Left lung (tissue), 10 donors: ENCODE results near the gene NEK9. TPM values are rescaled to one million over a fixed set of nuclear protein-coding genes. Genes with fewer than 3 reads are reported as not detected.
A peak's percentile ranks its signal among the peaks of the same experiment; 100 is the strongest.

Experiments
- ATAC-seq: fragments of 200-7000 bp; cut with Tn5 transposase; one replicate; pipeline ENCODE4 v1.9.1; 2020; ENCODE audit warnings: moderate library complexity
- DNase-seq, 4 donors: peaks; one replicate each; pipeline ENCODE4 v3.0.0-alpha.2; 2013 to 2020
- H3K27ac ChIP-seq, 2 donors: fragments of 200-600 bp; sonication (generic) in 1 of 2; one replicate each; pipeline versions ENCODE4 v1.5.0 to v1.8.0; 2020 to 2021
- H3K27me3 ChIP-seq, 2 donors: fragments of 200-600 bp; sonication (generic) in 1 of 2; one replicate each; pipeline versions ENCODE4 v1.5.0 to v1.8.0; 2020 to 2021
- H3K36me3 ChIP-seq, 2 donors: fragments of 200-600 bp; sonication (generic) in 1 of 2; one replicate each; pipeline versions ENCODE4 v1.5.0 to v1.8.0; 2020 to 2021
- H3K4me1 ChIP-seq, 2 donors: fragments of 200-600 bp; one replicate each; pipeline ENCODE4 v1.8.0; 2021
- H3K4me3 ChIP-seq, 2 donors: fragments of 200-600 bp; sonication (generic) in 1 of 2; one replicate each; pipeline versions ENCODE4 v1.5.0 to v1.8.0; 2020 to 2021; ENCODE audit warnings: mild to moderate bottlenecking in 1 of 2
- H3K9me3 ChIP-seq, 2 donors: fragments of 200-600 bp; sonication (generic) in 1 of 2; one replicate each; pipeline versions ENCODE4 v1.5.0 to v1.8.0; 2020 to 2021
- intact Hi-C, 2 donors: fragments of 100-400 bp; cut with DNase I; formaldehyde crosslinking; loops; one replicate each; pipeline versions ENCODE4 v1.11.2 to v1.14.2; 2022
- polyA plus RNA-seq, 6 donors: library from polyadenylated mRNA; unstranded; fragments of 120-200 nt; gene quantifications; one replicate each; pipeline ENCODE4 v1.2.1, GENCODE V29; 2013; ENCODE audit not compliant: insufficient read length in 6 of 6
- total RNA-seq, 2 donors: library from RNA; stranded (reverse); fragmentation: NEBNext Ultra II Directional; extraction: Animal tissue kit (Norgen Biotek cat#: 25700); gene quantifications; one replicate each; pipeline ENCODE4 v1.2.1, GENCODE V29; 2021
- TF ChIP-seq, protein P1 (sequence below), 2 donors: fragments of 200-600 bp; sonication (generic) in 1 of 2; IDR thresholded peaks; one replicate each; pipeline versions ENCODE4 v1.5.0 to v1.8.0; 2021; ENCODE audit warnings: antibody characterized with exemption in 2 of 2
- donor health status: DM: no; HTN: yes; CAD: no.
- donor health status: DM: no; HTN: no; CAD: no.

The NEK9 gene
- total and polyA plus RNA-seq, 8 donors = 75.8 to 147 (median 131) TPM

DNA sequence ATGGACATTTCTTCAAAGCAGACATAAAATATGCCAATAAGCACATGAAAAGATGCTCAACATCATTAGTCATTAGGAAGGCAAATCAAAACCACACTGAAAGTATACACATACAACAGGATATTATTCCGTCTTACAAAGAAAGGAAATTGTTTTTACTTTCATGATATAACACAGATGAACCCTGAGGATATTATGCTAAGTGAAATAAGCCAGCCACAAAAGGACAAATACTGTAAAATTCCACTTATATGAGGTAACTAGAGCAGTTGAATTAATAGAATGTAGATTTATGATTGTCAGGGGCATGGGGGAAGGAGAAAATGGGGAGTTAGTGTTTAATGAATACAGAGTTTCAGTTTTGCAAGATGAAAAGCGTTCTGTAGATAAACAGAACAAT is 67.2 kb downstream of the NEK9 start:
- ATAC-seq = no peak
- intact Hi-C loops = no loop called here
- peaks cover 0 to 19% of the 10 kb centered on the region in 2 donors for H3K4me1 ChIP-seq
- no peak for DNase-seq
- H3K4me3 ChIP-seq = no peak overlapping the region
- no peak overlapping the region for H3K27ac ChIP-seq
- no peaks in the 10 kb centered on the region for H3K9me3 ChIP-seq
- no peaks in the 10 kb centered on the region for H3K27me3 ChIP-seq
- no peaks in the 10 kb centered on the region for H3K36me3 ChIP-seq
- TF ChIP-seq, protein P1, sequence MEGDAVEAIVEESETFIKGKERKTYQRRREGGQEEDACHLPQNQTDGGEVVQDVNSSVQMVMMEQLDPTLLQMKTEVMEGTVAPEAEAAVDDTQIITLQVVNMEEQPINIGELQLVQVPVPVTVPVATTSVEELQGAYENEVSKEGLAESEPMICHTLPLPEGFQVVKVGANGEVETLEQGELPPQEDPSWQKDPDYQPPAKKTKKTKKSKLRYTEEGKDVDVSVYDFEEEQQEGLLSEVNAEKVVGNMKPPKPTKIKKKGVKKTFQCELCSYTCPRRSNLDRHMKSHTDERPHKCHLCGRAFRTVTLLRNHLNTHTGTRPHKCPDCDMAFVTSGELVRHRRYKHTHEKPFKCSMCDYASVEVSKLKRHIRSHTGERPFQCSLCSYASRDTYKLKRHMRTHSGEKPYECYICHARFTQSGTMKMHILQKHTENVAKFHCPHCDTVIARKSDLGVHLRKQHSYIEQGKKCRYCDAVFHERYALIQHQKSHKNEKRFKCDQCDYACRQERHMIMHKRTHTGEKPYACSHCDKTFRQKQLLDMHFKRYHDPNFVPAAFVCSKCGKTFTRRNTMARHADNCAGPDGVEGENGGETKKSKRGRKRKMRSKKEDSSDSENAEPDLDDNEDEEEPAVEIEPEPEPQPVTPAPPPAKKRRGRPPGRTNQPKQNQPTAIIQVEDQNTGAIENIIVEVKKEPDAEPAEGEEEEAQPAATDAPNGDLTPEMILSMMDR (IDR thresholded peaks at IDR 0.05) = no peak

DNA sequence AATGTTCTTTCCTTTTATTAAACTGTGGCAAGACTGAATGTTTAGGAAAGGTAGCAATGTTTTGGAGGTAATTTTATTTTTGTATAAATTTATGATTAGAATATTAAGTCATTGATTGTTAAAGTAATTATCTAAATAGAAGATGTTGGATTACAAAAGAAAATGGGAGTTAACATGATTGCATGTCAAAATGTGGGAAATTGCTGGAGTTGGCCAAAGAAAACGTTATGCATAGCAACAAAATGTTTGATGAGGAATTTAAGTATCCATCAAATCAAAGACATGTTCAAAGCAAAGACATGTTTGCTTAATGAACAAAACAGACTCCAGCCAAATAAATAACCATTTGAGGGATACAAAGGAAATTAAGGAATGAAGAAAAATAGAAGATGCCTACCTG is 72.4 kb downstream of the NEK9 start:
- no peak for ATAC-seq
- H3K4me3 ChIP-seq = no peak overlapping the region
- peaks cover 0 to 27% of the 10 kb centered on the region in 2 donors for H3K4me1 ChIP-seq
- intact Hi-C loops = no loop called here
- no peaks in the 10 kb centered on the region for H3K36me3 ChIP-seq
- DNase-seq = no peak
- TF ChIP-seq, protein P1 (IDR thresholded peaks at IDR 0.05) = no peak
- H3K27me3 ChIP-seq = peaks cover 0 to 10% of the 10 kb centered on the region in 2 donors
- H3K9me3 ChIP-seq = no peaks in the 10 kb centered on the region
- H3K27ac ChIP-seq = no peak overlapping the region

DNA sequence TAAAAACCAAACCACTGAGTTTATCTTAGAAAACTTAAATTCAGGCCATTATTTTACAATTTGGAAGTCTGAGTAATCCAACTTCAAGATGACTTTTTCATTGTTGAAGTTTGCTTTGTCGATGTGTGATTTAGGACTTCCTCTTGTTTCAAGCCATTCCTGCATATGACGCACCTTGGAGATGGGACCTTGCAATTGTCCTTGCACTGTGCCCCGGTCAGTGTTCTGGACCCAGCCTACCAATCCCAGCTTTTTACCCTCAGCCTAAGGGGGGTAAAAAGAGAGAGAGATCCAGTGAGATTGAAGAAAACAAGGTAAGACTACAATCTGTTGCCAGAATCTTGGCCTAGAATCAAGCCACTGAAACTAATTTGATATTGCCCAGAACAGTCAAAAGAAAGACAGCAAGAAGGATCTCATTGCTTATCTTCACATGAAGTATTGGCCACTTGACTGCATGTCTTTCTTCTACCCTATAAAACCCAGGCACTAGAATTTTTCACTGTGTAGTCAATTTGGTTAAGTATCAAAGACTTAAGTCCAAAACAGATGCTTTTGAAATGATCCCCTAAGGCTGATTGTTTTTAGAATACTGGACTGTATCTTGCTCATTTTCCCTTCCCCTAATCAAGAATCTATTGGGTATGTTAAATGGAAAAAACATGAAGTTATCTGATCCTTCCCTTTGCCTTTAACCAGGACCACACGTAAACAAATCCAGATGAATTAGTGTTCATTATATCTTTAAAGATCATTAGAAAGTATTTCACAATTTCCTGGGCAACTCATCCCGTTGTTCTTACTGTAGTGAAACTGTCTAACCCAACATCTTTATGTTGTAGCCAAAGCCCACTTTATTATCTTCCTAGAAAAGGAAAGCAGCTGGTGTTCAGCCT is 73.2 kb downstream of the NEK9 start:
- no peak overlapping the region for H3K4me3 ChIP-seq
- TF ChIP-seq, protein P1 (IDR thresholded peaks at IDR 0.05) = no peak
- ATAC-seq = no peak
- H3K27ac ChIP-seq = no peak overlapping the region
- peaks cover 0 to 10% of the 10 kb centered on the region in 2 donors for H3K27me3 ChIP-seq
- intact Hi-C loops = no loop called here
- H3K4me1 ChIP-seq = peaks cover 0 to 34% of the 10 kb centered on the region in 2 donors
- H3K36me3 ChIP-seq = no peaks in the 10 kb centered on the region
- no peaks in the 10 kb centered on the region for H3K9me3 ChIP-seq
- DNase-seq = peak in 2 of 4 donors; percentile 77 to 85

DNA sequence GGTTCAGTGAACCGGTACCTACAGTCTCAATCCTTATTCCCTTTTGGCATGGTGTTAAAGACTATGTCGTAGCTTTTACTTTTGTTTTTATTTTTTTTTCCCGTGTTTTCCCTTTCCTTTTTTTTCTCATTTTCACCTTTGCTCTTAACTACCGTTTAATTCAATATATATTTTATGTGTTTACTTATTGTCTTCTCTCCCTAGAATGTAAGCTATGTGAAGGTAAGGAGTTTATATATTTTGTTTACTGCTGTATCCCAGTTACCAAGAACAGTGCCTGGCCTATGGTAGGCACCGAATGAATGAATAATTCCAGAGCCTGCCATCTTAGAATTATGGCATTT is 75.3 kb downstream of the NEK9 start:
- TF ChIP-seq, protein P1 (IDR thresholded peaks at IDR 0.05) = no peak
- DNase-seq = no peak
- ATAC-seq = no peak
- no peaks in the 10 kb centered on the region for H3K36me3 ChIP-seq
- H3K4me1 ChIP-seq = peaks cover 0 to 34% of the 10 kb centered on the region in 2 donors
- H3K27me3 ChIP-seq = peaks cover 0 to 10% of the 10 kb centered on the region in 2 donors
- peak overlapping the region; percentile 84 to 92 for H3K27ac ChIP-seq
- no peaks in the 10 kb centered on the region for H3K9me3 ChIP-seq
- intact Hi-C loops = no loop called here
- peak overlapping the region; percentile 60 to 65 for H3K4me3 ChIP-seq

DNA sequence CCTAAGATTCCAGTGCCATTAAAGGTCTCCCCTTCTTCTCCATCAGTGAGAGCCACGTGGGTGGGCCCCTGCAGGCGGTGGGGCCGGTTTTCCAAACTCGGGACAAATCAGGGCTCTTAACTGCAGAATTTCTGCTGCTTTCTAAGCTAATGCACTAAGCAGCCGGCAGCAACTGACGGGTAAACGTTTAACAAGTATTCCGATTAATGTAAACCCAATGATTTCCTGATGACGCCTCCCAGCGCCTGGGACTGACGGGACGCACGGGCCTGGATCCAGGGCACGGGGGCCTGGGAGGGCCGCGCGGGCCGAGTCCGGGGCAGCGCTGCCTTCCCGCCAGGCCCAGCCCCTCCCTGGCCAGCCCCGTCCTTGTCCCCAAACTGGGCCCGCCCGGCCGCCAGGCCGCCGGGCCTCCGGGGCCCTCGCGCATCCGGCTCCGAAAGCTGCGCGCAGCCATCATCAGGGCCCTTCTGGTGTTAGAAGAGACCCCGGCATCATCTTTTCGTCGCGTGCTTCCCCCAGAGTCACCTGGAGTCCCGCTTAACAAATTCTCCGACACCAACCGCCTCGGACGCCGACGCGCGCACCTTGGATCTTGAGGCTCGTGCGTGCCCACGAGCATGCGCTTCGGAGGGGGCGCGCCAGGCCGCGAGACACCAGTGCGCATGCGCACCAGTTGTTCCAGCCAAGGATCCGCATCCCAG is 75.8 kb downstream of the NEK9 start, which contains the start of gene MLH3:
Gene MLH3 (minus strand): TSS at position 616 of the 704 bp plus-strand sequence. CDS start 1,812 bp downstream, outside the sequence.
- Histone ChIP-seq H3K36me3 (no peaks in the 10 kb centered on the region), H3K4me3 (peak within 1 kb of the TSS; percentile 60 to 65), H3K27me3 (peaks cover 0 to 10% of the 10 kb centered on the region in 2 donors), H3K27ac (peak within 1 kb of the TSS; percentile 84 to 92), H3K9me3 (no peaks in the 10 kb centered on the region), H3K4me1 (peaks cover 0 to 38% of the 10 kb centered on the region in 2 donors)
- intact Hi-C loops = no loop called here
- DNase-seq = peak; percentile 81 to 94 (median 87)
- ATAC-seq = peak; percentile 92
- TF ChIP-seq, protein P1 (IDR thresholded peaks at IDR 0.05) = no peak
